Left cardiac atrium (tissue), 4 donors: Measurements from ENCODE around the gene NCKAP5. TPM values are rescaled to one million over a fixed set of nuclear protein-coding genes. Genes with fewer than 3 reads are reported as not detected.

Experiments used
- ATAC-seq, 2 donors: fragments of 200-7000 bp; cut with Tn5 transposase; one replicate each; pipeline ENCODE4 v1.9.1; 2020; ENCODE audit warnings: mild to moderate bottlenecking in 2 of 2, moderate library complexity in 2 of 2
- DNase-seq: peaks from one replicate; pipeline ENCODE4 v3.0.0-alpha.2; 2020
- intact Hi-C, 2 donors: fragments of 100-400 bp; cut with DNase I; formaldehyde crosslinking; loops; one replicate each; pipeline versions ENCODE4 v1.14.1 to v1.15.1; 2022 to 2023
- total RNA-seq, 2 donors: library from RNA; stranded (reverse); fragmentation: NEBNext Ultra II Directional; extraction: Animal tissue kit (Norgen Biotek cat#: 25700); gene quantifications; one replicate each; pipeline ENCODE4 v1.2.1, GENCODE V29; 2021
- donor health status: DM: no; HTN: yes; CAD: no.
- donor health status: DM: no; HTN: yes; CAD: no; lungs with severe emphysema.
- donor health status: DM: yes; HTN: yes; CAD: no.
- donor health status: Dilated cardiomyopathy.

Gene NCKAP5
- total RNA-seq, 2 donors from 2014 or later, result 5.8 to 6.2 TPM

- intact Hi-C loops, result no loop called here
- DNase-seq (no peak), ATAC-seq (no peak)
These were observed 807.9 kb downstream of the NCKAP5 start for GRCh38 chr2:132760405-132760804.

- no peak for DNase-seq
- intact Hi-C loops, result no loop called here
- ATAC-seq, result no peak
These were observed 809.3 kb downstream of the NCKAP5 start for GRCh38 chr2:132758995-132759394.

GRCh38 chr2:132757676-132758075, 810.6 kb downstream of the NCKAP5 start:
- intact Hi-C loops, result no loop called here
- no peak for DNase-seq
- ATAC-seq, result no peak

- ATAC-seq, result no peak
- DNase-seq, result no peak
These were observed 811.2 kb downstream of the NCKAP5 start for GRCh38 chr2:132757002-132757589.

GRCh38 chr2:132754867-132755472, 813.3 kb downstream of the NCKAP5 start:
- ATAC-seq (no peak), DNase-seq (no peak)
- intact Hi-C loops, result no loop called here

More at GRCh38 chr2:132757002-132757589, 811.2 kb downstream of the NCKAP5 start:
- intact Hi-C loops, result no loop called here

- no peak for DNase-seq
- intact Hi-C loops, result no loop called here
- no peak for ATAC-seq
These were observed 813.9 kb downstream of the NCKAP5 start for GRCh38 chr2:132754392-132754791.

- ATAC-seq, result no peak
- DNase-seq, result no peak
- intact Hi-C loops, result no loop called here
These were observed 815.6 kb downstream of the NCKAP5 start for GRCh38 chr2:132752421-132753206.

- DNase-seq, result no peak
- intact Hi-C loops, result no loop called here
These were observed 816.4 kb downstream of the NCKAP5 start for GRCh38 chr2:132751836-132752235.

GRCh38 chr2:132750606-132751005, 817.7 kb downstream of the NCKAP5 start:
- intact Hi-C loops, result no loop called here
- DNase-seq, result no peak
- ATAC-seq, result no peak

More at GRCh38 chr2:132751836-132752235, 816.4 kb downstream of the NCKAP5 start:
- no peak for ATAC-seq

GRCh38 chr2:132747046-132747445, 821.2 kb downstream of the NCKAP5 start:
- DNase-seq, result no peak
- no peak for ATAC-seq
- intact Hi-C loops, result no loop called here

- no peak for ATAC-seq
- no peak for DNase-seq
- intact Hi-C loops, result no loop called here
These were observed 826.5 kb downstream of the NCKAP5 start for GRCh38 chr2:132741754-132742153.

GRCh38 chr2:132740081-132740720, 828.1 kb downstream of the NCKAP5 start:
- DNase-seq (no peak), ATAC-seq (no peak)
- intact Hi-C loops, result no loop called here

GRCh38 chr2:132738223-132738622, 830.0 kb downstream of the NCKAP5 start:
- intact Hi-C loops, result no loop called here
- no peak for DNase-seq
- no peak for ATAC-seq

GRCh38 chr2:132736059-132736458, 832.2 kb downstream of the NCKAP5 start:
- no peak for ATAC-seq
- intact Hi-C loops, result no loop called here
- no peak for DNase-seq

- intact Hi-C loops, result no loop called here
- DNase-seq (no peak), ATAC-seq (no peak)
These were observed 833.3 kb downstream of the NCKAP5 start for GRCh38 chr2:132734961-132735360.

GRCh38 chr2:132733094-132733493, 835.2 kb downstream of the NCKAP5 start:
- DNase-seq, result no peak
- intact Hi-C loops, result no loop called here
- no peak for ATAC-seq

- ATAC-seq, result no peak
- intact Hi-C loops, result no loop called here
- DNase-seq, result no peak
These were observed 835.6 kb downstream of the NCKAP5 start for GRCh38 chr2:132732694-132733093.

- no peak for ATAC-seq
- no peak for DNase-seq
- intact Hi-C loops, result no loop called here
These were observed 836.8 kb downstream of the NCKAP5 start for GRCh38 chr2:132731441-132731840.

- DNase-seq, result no peak
- intact Hi-C loops, result no loop called here
These were observed 837.7 kb downstream of the NCKAP5 start for GRCh38 chr2:132730611-132731010.

GRCh38 chr2:132729522-132729921, 838.7 kb downstream of the NCKAP5 start:
- no peak for ATAC-seq
- intact Hi-C loops, result no loop called here
- no peak for DNase-seq

More at GRCh38 chr2:132730611-132731010, 837.7 kb downstream of the NCKAP5 start:
- no peak for ATAC-seq
